ENCODE measurements around the gene ZNF202. TPM values are rescaled to one million over a fixed set of nuclear protein-coding genes. Genes with fewer than 3 reads are reported as not detected.

Gene ZNF202
- polyA plus RNA-seq, 2 of the 4 experiments (the other 2 are of a cell fraction), result 10.0 to 14.2 TPM

DNA sequence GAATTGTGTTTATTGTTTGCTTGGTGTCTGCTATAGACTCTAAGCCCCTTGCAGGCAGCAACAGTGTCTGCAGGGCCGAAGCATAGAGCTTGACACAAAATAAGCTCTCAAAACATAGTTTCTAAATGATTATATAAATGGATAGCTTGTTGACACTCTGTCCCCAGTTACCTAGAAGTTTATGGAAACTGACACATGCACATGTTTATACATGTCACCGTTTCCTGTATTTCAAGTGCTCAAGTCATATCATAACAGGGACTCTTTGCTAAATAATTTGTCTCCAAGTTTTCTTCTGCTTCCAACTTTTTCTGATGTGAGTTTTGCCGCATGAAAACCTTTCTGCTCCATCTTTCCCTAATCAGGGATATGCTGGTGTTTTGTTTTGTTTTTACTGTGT is 16.5 kb upstream of the ZNF202 start:
- Histone ChIP-seq H3K27ac (no peak overlapping the region), H3K4me1 (no peaks in the 10 kb centered on the region), H3K4me2 (no peak overlapping the region), H3K9me3 (no peaks in the 10 kb centered on the region), H3K4me3 (no peak overlapping the region)
- ChIA-PET POLR2A (no interaction called here), CTCF (no interaction called here)
- DNase-seq (ENCODE audit: low read depth in 1 of 2, low spot score in 1 of 2) (no peak), ATAC-seq (no peak), FAIRE-seq (no peak)
- 17% methylated on average over 3 of the region's 3 CpGs for WGBS (ENCODE audit: missing lambda C conversion rate)
- TF ChIP-seq CHD4 (IDR thresholded peaks at IDR 0.05; ENCODE audit: borderline replicate concordance), result no peak

DNA sequence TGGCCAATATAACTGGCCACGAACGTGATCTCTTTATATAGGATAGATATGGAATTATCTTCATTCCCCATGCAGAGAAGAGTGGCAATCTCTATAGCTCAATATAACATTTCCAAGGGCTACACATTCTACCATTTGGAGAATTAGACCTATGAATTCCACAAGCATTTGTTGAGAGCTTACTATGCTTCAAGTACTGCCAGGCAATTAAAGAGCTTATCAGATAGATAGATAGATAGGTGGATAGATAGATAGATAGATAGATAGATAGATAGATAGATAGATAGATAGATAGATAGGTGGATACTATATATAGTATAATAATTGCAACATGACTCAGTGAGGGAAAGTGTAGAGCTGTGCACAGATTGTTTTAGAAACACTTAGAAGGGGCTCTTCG is 14.4 kb upstream of the ZNF202 start:
- DNase-seq (ENCODE audit: low read depth in 1 of 2, low spot score in 1 of 2) (no peak), ATAC-seq (no peak), FAIRE-seq (no peak)
- POLR2A ChIA-PET, result no interaction called here
- H3K9me3 ChIP-seq, result no peaks in the 10 kb centered on the region
- TF ChIP-seq PHF8 (IDR thresholded peaks at IDR 0.05; ENCODE audit: borderline replicate concordance, low read depth) (no peak), NPAS2 (CRISPR knock-in tag; IDR thresholded peaks at IDR 0.05; ENCODE audit: borderline replicate concordance) (no peak), ZFP36 (IDR thresholded peaks at IDR 0.05; ENCODE audit: borderline replicate concordance, partially characterized antibody) (no peak), SMC3 (IDR thresholded peaks at IDR 0.05) (no peak), SREBF2 (IDR thresholded peaks at IDR 0.05) (no peak), REST (IDR thresholded peaks at IDR 0.05) (no peak), CEBPB (IDR thresholded peaks at IDR 0.05) (no peak), GATA3 (IDR thresholded peaks at IDR 0.05; ENCODE audit: borderline replicate concordance) (no peak), USF2 (IDR thresholded peaks at IDR 0.05) (no peak)
- no peak overlapping the region for H3K4me2 ChIP-seq
- H3K27ac ChIP-seq, result no peak overlapping the region
- H3K4me1 ChIP-seq, result no peaks in the 10 kb centered on the region
- no peak overlapping the region for H3K4me3 ChIP-seq
- WGBS (ENCODE audit: missing lambda C conversion rate), result 0% methylated on average over 3 of the region's 3 CpGs
- CTCF ChIA-PET, result no interaction called here

DNA sequence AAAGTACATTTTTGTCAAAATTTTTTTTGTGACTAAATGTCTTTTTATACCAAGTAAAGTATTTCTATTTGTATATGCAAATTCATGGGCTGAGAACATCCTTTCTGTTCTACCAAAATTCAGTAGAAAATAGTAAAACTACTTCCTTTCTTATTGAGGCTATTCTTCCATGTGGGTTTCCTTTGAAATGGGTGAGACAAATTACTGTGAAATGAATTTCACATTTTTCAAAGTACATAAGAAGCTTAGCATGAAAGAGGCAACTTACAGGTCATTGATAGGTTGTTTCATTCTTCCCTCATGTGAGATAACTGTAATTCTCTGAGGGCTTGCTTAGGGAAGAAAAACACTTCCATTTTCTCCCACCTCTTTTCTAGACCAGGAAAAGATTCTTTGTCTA is 13.9 kb upstream of the ZNF202 start:
- FAIRE-seq (no peak), ATAC-seq (no peak), DNase-seq (ENCODE audit: low read depth in 1 of 2, low spot score in 1 of 2) (no peak)
- no peaks in the 10 kb centered on the region for H3K4me1 ChIP-seq
- no peak overlapping the region for H3K4me3 ChIP-seq
- no peak overlapping the region for H3K27ac ChIP-seq
- POLR2A ChIA-PET, result no interaction called here
- CTCF ChIA-PET, result no interaction called here
- H3K4me2 ChIP-seq, result no peak overlapping the region
- TF ChIP-seq ELK1 (IDR thresholded peaks at IDR 0.05; ENCODE audit: low read depth, low read length) (no peak), EHF (CRISPR knock-in tag; IDR thresholded peaks at IDR 0.05) (no peak), CTCF (IDR thresholded peaks at IDR 0.05) (no peak), EP300 (IDR thresholded peaks at IDR 0.05) (no peak), FOSL2 (IDR thresholded peaks at IDR 0.05) (no peak), FOSL2 (CRISPR knock-in tag; IDR thresholded peaks at IDR 0.05) (no peak), REST (IDR thresholded peaks at IDR 0.05) (no peak), FOXS1 (CRISPR knock-in tag; IDR thresholded peaks at IDR 0.05) (no peak), NFE2L2 (conservative IDR thresholded peaks at IDR 0.05; ENCODE audit: low read length) (no peak), JUN (IDR thresholded peaks at IDR 0.05) (no peak), EHMT2 (IDR thresholded peaks at IDR 0.05; ENCODE audit: low read depth) (no peak), CEBPB (IDR thresholded peaks at IDR 0.05) (no peak), RCOR1 (IDR thresholded peaks at IDR 0.05; ENCODE audit: low read depth, low read length) (no peak), POLR2A (IDR thresholded peaks at IDR 0.05; ENCODE audit: low read length) (no peak)
- TF ChIP-seq, protein P1, sequence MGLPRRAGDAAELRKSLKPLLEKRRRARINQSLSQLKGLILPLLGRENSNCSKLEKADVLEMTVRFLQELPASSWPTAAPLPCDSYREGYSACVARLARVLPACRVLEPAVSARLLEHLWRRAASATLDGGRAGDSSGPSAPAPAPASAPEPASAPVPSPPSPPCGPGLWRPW (IDR thresholded peaks at IDR 0.05), result no peak
- no peaks in the 10 kb centered on the region for H3K9me3 ChIP-seq

Data from A549 (cell line).